GM20431 (cell line): ENCODE results near the gene ICE2.

ENCODE experiments used
- in situ Hi-C: fragments of 300-500 bp; cut with MseI, MboI; formaldehyde crosslinking; loops from one replicate; pipeline ENCODE4 v1.15.0; 2020; ENCODE audit warnings: low sequenced_read_pairs; ENCODE audit not compliant: unreplicated experiment

ICE2 gene

GRCh38 chr15:60392601-60392985, 86.3 kb downstream of the ICE2 start:
- in situ Hi-C loops: no loop called here

GRCh38 chr15:60391722-60392315, 87.1 kb downstream of the ICE2 start:
- in situ Hi-C loops: no loop called here

GRCh38 chr15:60390871-60391501, 88.0 kb downstream of the ICE2 start:
- in situ Hi-C loops: no loop called here

GRCh38 chr15:60390231-60390630, 88.7 kb downstream of the ICE2 start:
- in situ Hi-C loops: no loop called here

- in situ Hi-C loops: no loop called here
Measured at GRCh38 chr15:60389261-60390077, 89.5 kb downstream of the ICE2 start.

GRCh38 chr15:60387321-60387720, 91.6 kb downstream of the ICE2 start:
- in situ Hi-C loops: no loop called here

- in situ Hi-C loops: no loop called here
Measured at GRCh38 chr15:60386615-60387014, 92.3 kb downstream of the ICE2 start.

- in situ Hi-C loops: no loop called here
Measured at GRCh38 chr15:60385620-60386552, 93.1 kb downstream of the ICE2 start.

- in situ Hi-C loops: no loop called here
Measured at GRCh38 chr15:60384526-60385126, 94.3 kb downstream of the ICE2 start.

- in situ Hi-C loops: no loop called here
Measured at GRCh38 chr15:60384053-60384452, 94.9 kb downstream of the ICE2 start.

GRCh38 chr15:60382773-60383674, 95.9 kb downstream of the ICE2 start:
- in situ Hi-C loops: no loop called here

GRCh38 chr15:60381148-60381788, 97.7 kb downstream of the ICE2 start:
- in situ Hi-C loops: no loop called here

GRCh38 chr15:60379525-60380274, 99.2 kb downstream of the ICE2 start:
- in situ Hi-C loops: no loop called here

GRCh38 chr15:60379185-60379524, 99.8 kb downstream of the ICE2 start:
- in situ Hi-C loops: no loop called here

GRCh38 chr15:60376677-60377095, 102.3 kb downstream of the ICE2 start:
- in situ Hi-C loops: no loop called here

GRCh38 chr15:60375306-60375705, 103.6 kb downstream of the ICE2 start:
- in situ Hi-C loops: no loop called here

- in situ Hi-C loops: loop anchor here (25.0 kb wide), 1 partner anchor 538 kb away; no protein-coding TSS in a partner anchor
Measured at GRCh38 chr15:60374628-60375081, 104.3 kb downstream of the ICE2 start.

GRCh38 chr15:60374209-60374608, 104.7 kb downstream of the ICE2 start:
- in situ Hi-C loops: loop anchor here (25.0 kb wide), 1 partner anchor 538 kb away; no protein-coding TSS in a partner anchor
